Measurements from ENCODE around the gene HLF.

HLF gene

DNA sequence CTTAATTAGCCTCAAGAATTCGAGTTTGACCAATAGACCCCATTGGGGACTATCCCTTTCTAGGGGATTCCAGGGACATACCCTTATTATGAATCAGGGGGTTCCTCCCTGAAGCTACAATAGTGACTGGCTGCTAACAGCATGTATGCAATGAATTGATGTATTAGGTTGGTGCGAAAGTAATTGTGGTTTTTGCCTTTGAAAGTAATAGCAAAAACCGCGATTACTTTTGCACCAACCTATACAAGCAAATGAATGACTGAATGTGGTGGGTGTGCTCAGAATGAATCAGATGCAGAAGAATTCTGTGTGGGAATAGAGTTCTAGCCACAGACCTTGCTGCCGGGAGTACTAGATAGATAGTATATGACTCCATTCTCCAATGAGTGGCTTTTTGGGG lies 76.7 kb downstream of the HLF start:
- no peak for TF ChIP-seq CTCF (IDR thresholded peaks at IDR 0.05)
- Histone ChIP-seq H3K27ac (no peak overlapping the region), H3K4me3 (no peak overlapping the region)
- DNase-seq (ENCODE audit: low spot score), result no peak

DNA sequence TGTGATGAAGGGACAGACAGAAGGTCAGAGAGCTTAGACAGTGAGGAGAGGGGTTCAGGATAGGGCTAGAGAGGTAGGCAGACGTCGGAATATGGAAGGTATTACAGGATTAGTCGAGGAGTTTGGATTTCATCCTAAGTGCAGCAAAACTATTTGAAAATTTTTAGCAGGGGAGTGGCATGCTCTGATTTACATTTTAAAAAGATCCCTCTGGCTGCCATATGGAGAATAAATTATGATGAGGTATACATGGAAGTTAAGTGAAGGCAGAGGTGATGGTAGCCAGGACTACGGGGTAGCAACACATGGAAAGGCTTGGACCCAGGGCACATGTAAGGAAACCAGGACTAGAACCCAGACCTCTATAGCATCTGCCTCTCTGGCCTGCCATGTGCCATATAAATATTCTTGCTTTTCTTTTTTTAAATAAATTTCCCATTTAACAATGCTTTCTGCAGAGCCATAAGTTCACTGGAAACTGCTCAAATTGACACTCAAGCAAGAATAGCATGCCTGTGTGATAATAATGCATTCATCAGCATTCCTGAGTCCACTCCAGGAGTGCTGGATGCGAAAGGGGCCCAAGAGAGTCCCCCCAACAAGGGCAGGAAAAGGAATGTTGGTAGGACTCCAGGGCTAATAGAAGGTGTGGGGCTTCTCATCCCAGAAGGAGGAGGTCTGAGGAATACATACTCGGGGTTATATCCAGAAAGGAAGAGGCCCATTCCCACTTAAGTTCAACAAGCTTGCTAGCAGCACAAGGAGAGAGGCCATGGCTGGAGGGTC lies 78.2 kb downstream of the HLF start:
- Histone ChIP-seq H3K4me3 (no peak overlapping the region), H3K27ac (no peak overlapping the region)
- TF ChIP-seq CTCF (IDR thresholded peaks at IDR 0.05), result no peak
- DNase-seq (ENCODE audit: low spot score), result no peak

DNA sequence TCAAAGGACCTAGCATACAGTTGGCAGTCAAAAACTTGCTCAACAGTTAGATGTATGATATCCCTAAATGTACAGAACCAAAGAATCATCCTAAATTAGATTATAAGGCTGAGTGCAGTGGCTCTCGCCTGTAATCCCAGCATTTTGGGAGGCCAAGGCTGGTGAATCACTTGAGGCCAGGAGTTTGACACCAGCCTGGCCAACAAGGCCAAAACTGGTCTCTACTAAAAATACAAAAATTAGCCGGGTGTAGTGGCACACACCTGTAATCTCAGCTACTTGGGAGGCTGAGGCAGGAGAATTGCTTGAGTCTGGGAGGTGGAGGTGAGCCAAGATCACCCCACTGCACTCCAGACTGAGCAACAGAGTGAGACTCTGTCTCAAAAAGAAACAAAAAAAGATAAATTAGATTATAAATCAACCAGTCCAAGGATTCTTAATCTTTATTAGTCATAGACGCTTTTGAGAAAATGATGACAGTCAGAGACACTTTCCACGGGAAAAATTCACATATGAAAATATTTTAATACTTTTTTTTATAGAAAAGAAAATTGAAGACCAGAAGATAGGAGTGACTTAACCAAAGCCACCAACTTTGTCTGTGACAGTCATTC lies 79.2 kb downstream of the HLF start:
- TF ChIP-seq CTCF (IDR thresholded peaks at IDR 0.05), result no peak
- Histone ChIP-seq H3K4me3 (no peak overlapping the region), H3K27ac (no peak overlapping the region)
- DNase-seq (ENCODE audit: low spot score), result no peak

- TF ChIP-seq CTCF (IDR thresholded peaks at IDR 0.05), result no peak
- H3K27ac ChIP-seq, result no peak overlapping the region
- H3K4me3 ChIP-seq, result no peak overlapping the region
- DNase-seq (ENCODE audit: low spot score), result no peak
Measured at GRCh38 chr17:55344514-55344997, 79.8 kb downstream of the HLF start.

DNA sequence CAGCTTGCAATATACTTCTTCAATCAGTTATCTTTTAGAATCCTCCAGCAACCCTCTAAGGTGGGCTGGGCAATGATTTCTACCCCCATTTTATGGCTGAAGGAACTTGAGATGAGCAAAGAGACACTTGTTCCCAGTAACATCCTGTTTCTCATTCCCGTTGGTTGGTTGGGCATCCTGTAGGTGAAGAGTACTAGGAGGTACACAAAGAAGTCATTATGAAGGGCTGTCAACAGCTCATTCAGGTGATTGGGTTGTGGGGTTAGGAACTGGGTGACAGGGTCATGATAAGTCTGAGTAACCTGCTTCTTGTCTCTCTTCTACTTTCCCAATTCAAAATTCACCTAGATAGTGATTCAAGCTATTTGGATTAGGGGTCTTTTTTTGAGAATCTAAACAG lies 80.4 kb downstream of the HLF start:
- DNase-seq (ENCODE audit: low spot score), result no peak
- Histone ChIP-seq H3K4me3 (no peak overlapping the region), H3K27ac (no peak overlapping the region)
- TF ChIP-seq CTCF (IDR thresholded peaks at IDR 0.05), result no peak

DNA sequence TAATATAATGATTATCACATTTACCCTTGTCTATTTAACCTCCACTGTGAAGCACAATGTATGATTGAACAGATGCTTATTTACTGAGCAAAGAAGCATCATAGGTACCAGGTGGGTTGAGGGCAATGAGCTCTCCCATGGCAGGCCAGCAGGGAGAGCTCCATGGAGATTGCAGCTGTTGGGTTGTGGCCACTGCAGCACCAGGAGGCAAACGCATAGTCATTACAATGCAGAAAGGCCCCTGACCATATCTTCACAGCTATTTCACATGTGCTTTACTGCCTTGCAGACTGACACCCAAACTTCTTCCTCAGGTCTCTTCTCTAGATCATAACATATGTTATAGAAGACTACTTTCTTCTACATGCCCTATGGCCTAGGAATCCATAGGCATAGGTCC lies 81.9 kb downstream of the HLF start:
- no peak for DNase-seq (ENCODE audit: low spot score)
- H3K27ac ChIP-seq, result no peak overlapping the region
- no peak overlapping the region for H3K4me3 ChIP-seq
- TF ChIP-seq CTCF (IDR thresholded peaks at IDR 0.05), result no peak

DNA sequence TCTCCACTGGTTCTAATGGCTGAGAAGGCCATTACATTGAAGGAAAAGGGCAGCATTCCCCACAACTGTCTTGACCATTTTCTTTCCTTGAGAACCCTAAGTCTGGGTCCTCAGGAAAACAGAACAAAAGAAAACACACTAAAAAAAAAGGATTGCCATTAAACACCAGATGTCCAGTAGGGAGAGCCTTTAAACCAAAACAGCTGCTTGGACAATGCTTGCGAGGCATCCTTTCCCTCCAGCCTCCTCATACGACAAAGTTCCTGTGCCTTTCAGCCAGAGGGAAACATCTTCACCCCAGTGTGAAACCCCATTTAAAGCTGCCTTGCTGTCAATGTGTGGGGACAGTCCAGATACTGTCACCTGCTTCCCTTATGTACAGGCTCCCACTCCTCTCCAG lies 82.6 kb downstream of the HLF start:
- DNase-seq (ENCODE audit: low spot score), result no peak
- Histone ChIP-seq H3K27ac (no peak overlapping the region), H3K4me3 (no peak overlapping the region)
- no peak for TF ChIP-seq CTCF (IDR thresholded peaks at IDR 0.05)
